ENCODE data around the gene MDC1. TPM values are rescaled to one million over a fixed set of nuclear protein-coding genes. Genes with fewer than 3 reads are reported as not detected.

The MDC1 gene
- polyA plus RNA-seq, 1 donor from 2014 or later, result 8.1 TPM

DNA sequence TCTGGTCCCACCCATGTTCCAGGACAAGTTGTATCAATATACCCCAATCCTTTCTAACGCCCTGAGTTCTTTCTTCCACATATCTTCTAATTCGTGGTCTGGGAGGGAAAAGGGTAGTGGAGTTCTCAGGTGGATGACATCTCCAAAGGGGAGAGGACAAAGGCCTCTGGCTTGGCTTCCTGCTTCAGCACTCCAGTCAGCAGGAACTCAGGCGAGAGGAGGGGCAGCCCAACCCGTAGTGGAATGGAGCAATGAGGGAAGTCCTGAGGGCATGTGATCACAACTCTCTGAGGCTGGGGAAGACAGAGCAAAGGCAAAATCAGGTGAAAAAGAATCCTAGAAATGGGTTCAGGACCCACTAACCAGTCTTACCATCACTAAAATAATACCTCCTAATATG, 16.7 kb downstream of the MDC1 start:
- Histone ChIP-seq H3K9me3 (ENCODE audit: low read length) (no peaks in the 10 kb centered on the region), H3K36me3 (ENCODE audit: insufficient read depth, low read length) (no peaks in the 10 kb centered on the region), H3F3A (ENCODE audit: insufficient read depth, low read length, poor library complexity, severe bottlenecking) (no peaks in the 10 kb centered on the region), H3K9ac (ENCODE audit: low read length) (no peak overlapping the region), H3K9me2 (ENCODE audit: insufficient read depth, low read length) (no peaks in the 10 kb centered on the region), H3K27ac (ENCODE audit: low read length) (no peak overlapping the region), H3K4me2 (ENCODE audit: low read length) (no peak overlapping the region), H3K27me3 (ENCODE audit: insufficient read depth, low read depth, low read length) (no peaks in the 10 kb centered on the region), H2AFZ (ENCODE audit: low read depth, low read length) (no peak overlapping the region), H4K20me1 (ENCODE audit: insufficient read depth) (no peaks in the 10 kb centered on the region), H3K4me3 (ENCODE audit: low read length) (no peak overlapping the region), H3K79me2 (replicated peaks; ENCODE audit: insufficient read depth, low read length) (no peaks in the 10 kb centered on the region)
- TF ChIP-seq MXI1 (conservative IDR thresholded peaks at IDR 0.05; ENCODE audit: poor library complexity, severe bottlenecking), result no peak
- no peak for TF ChIP-seq POLR2AphosphoS5 (IDR thresholded peaks at IDR 0.05)
- no peak for TF ChIP-seq EZH2 (IDR thresholded peaks at IDR 0.05; ENCODE audit: borderline replicate concordance, insufficient read depth, low read length, poor library complexity, severe bottlenecking)
- TF ChIP-seq RAD21 (conservative IDR thresholded peaks at IDR 0.05), result no peak
- no peak for TF ChIP-seq REST (IDR thresholded peaks at IDR 0.05; ENCODE audit: borderline replicate concordance)
- TF ChIP-seq CTCF (IDR thresholded peaks at IDR 0.05; ENCODE audit: poor library complexity, severe bottlenecking), result no peak
- no peak for TF ChIP-seq SMC3 (conservative IDR thresholded peaks at IDR 0.05; ENCODE audit: poor library complexity)
- no peak for TF ChIP-seq TAF1 (IDR thresholded peaks at IDR 0.05; ENCODE audit: low read depth)
- TF ChIP-seq EP300 (conservative IDR thresholded peaks at IDR 0.05; ENCODE audit: poor library complexity, severe bottlenecking), result no peak

DNA sequence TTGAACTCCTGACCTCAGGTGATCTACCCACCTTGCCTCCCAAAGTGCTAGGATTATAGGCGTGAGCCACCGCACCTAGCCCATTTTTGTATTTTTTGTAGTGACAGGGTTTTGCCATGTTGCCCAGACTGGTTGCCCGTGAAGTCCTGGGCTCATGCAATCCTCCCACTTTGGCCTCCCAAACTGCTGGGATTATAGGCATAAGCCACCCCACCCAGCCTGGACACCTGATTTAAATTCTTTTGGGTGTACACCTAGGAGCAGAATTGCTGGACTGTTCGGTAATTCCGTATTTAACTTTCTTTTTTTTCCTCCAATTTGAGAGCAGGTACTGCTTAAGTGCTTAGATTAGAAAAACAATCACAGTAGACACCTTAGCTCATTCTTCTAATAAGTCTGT, 20.6 kb downstream of the MDC1 start:
- no peak overlapping the region for H2AFZ ChIP-seq (ENCODE audit: low read depth, low read length)
- no peaks in the 10 kb centered on the region for H3F3A ChIP-seq (ENCODE audit: insufficient read depth, low read length, poor library complexity, severe bottlenecking)
- no peaks in the 10 kb centered on the region for H3K36me3 ChIP-seq (ENCODE audit: insufficient read depth, low read length)
- TF ChIP-seq MXI1 (conservative IDR thresholded peaks at IDR 0.05; ENCODE audit: poor library complexity, severe bottlenecking), result no peak
- no peak for TF ChIP-seq SMC3 (conservative IDR thresholded peaks at IDR 0.05; ENCODE audit: poor library complexity)
- TF ChIP-seq TAF1 (IDR thresholded peaks at IDR 0.05; ENCODE audit: low read depth), result no peak
- TF ChIP-seq EZH2 (IDR thresholded peaks at IDR 0.05; ENCODE audit: borderline replicate concordance, insufficient read depth, low read length, poor library complexity, severe bottlenecking), result no peak
- TF ChIP-seq RAD21 (conservative IDR thresholded peaks at IDR 0.05), result no peak
- TF ChIP-seq EP300 (conservative IDR thresholded peaks at IDR 0.05; ENCODE audit: poor library complexity, severe bottlenecking), result no peak
- no peak for TF ChIP-seq REST (IDR thresholded peaks at IDR 0.05; ENCODE audit: borderline replicate concordance)
- no peak for TF ChIP-seq POLR2AphosphoS5 (IDR thresholded peaks at IDR 0.05)
- TF ChIP-seq CTCF (IDR thresholded peaks at IDR 0.05; ENCODE audit: poor library complexity, severe bottlenecking), result no peak
- no peaks in the 10 kb centered on the region for H4K20me1 ChIP-seq (ENCODE audit: insufficient read depth)
- no peaks in the 10 kb centered on the region for H3K9me3 ChIP-seq (ENCODE audit: low read length)
- no peaks in the 10 kb centered on the region for H3K79me2 ChIP-seq (replicated peaks; ENCODE audit: insufficient read depth, low read length)
- H3K9ac ChIP-seq (ENCODE audit: low read length), result no peak overlapping the region
- H3K9me2 ChIP-seq (ENCODE audit: insufficient read depth, low read length), result no peaks in the 10 kb centered on the region
- no peak overlapping the region for H3K27ac ChIP-seq (ENCODE audit: low read length)
- no peak overlapping the region for H3K4me3 ChIP-seq (ENCODE audit: low read length)
- H3K4me2 ChIP-seq (ENCODE audit: low read length), result no peak overlapping the region
- no peaks in the 10 kb centered on the region for H3K27me3 ChIP-seq (ENCODE audit: insufficient read depth, low read depth, low read length)

All from neural cell (in vitro differentiated cells).